ENCODE measurements around the gene PIGV.
A peak's percentile ranks its signal among the peaks of the same experiment; 100 is the strongest.

PIGV gene

DNA sequence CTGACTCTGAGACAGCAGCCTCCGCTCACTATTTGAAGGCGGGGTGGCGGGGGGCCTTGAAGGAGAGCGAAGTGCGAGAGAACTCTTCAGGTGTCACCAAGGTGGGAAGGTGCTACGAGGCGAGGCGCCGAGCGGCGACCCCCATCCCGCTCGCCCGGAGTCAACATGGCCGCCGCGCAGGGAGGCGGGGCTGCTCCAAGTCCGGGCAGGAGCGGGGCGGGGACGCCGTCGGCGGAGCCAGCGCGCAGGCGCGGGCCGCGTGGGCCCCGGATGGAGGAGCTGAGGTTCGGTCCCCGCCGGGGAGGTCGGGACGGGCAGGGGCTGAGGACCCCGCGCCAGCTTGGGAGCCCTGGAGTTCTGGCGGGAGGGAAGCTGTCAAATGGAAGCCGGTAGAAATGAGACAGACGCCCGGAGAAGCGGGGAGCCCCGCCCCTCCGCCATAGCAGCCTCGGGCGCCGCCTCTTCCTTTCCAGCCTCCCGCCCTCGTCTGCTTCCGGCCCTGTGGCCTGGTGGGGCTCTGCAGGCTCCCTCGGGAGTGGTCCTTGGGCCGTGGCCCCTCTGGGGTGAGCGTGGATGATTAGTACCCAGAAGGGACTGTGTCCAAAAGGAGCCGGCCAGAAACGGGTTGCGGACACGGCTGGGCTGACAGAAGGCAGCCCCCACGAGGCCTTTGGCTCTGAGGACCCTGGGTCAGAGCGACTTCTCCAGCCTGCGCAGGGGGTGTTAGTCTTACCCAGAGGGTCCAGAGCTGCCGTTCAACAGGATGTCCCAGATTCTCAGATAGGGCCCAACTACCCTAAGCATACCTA, at the start of gene PIGV:
TSS of gene PIGV (plus strand) at position 245 of the 809 bp plus-strand sequence. CDS start 2,866 bp downstream, outside the sequence.
- in situ Hi-C loops (cut with HindIII; ENCODE audit: low sequenced_read_pairs), result loop anchor here (5.0 kb wide), 3 partner anchors 76 to 186 kb away; no protein-coding TSS in a partner anchor
- DNase-seq (ENCODE audit: low read depth), result peak; percentile 38
- peak within 1 kb of the TSS; percentile 62 for H3K4me3 ChIP-seq (ENCODE audit: low read depth, low read length)
- TF ChIP-seq, protein P1, sequence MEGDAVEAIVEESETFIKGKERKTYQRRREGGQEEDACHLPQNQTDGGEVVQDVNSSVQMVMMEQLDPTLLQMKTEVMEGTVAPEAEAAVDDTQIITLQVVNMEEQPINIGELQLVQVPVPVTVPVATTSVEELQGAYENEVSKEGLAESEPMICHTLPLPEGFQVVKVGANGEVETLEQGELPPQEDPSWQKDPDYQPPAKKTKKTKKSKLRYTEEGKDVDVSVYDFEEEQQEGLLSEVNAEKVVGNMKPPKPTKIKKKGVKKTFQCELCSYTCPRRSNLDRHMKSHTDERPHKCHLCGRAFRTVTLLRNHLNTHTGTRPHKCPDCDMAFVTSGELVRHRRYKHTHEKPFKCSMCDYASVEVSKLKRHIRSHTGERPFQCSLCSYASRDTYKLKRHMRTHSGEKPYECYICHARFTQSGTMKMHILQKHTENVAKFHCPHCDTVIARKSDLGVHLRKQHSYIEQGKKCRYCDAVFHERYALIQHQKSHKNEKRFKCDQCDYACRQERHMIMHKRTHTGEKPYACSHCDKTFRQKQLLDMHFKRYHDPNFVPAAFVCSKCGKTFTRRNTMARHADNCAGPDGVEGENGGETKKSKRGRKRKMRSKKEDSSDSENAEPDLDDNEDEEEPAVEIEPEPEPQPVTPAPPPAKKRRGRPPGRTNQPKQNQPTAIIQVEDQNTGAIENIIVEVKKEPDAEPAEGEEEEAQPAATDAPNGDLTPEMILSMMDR (IDR thresholded peaks at IDR 0.05; ENCODE audit: low read depth, low read length, missing control alignments), result no peak

GRCh38 chr1:26739329-26739914, 48.3 kb upstream of the PIGV start:
- in situ Hi-C loops (cut with HindIII; ENCODE audit: low sequenced_read_pairs), result no loop called here
- DNase-seq (ENCODE audit: low read depth), result no peak
- no peak overlapping the region for H3K4me3 ChIP-seq (ENCODE audit: low read depth, low read length)
- TF ChIP-seq, protein P1 (IDR thresholded peaks at IDR 0.05; ENCODE audit: low read depth, low read length, missing control alignments), result no peak

GRCh38 chr1:26740023-26740634, 47.6 kb upstream of the PIGV start:
- DNase-seq (ENCODE audit: low read depth), result no peak
- TF ChIP-seq, protein P1 (IDR thresholded peaks at IDR 0.05; ENCODE audit: low read depth, low read length, missing control alignments), result no peak
- no peak overlapping the region for H3K4me3 ChIP-seq (ENCODE audit: low read depth, low read length)
- in situ Hi-C loops (cut with HindIII; ENCODE audit: low sequenced_read_pairs), result no loop called here

DNA sequence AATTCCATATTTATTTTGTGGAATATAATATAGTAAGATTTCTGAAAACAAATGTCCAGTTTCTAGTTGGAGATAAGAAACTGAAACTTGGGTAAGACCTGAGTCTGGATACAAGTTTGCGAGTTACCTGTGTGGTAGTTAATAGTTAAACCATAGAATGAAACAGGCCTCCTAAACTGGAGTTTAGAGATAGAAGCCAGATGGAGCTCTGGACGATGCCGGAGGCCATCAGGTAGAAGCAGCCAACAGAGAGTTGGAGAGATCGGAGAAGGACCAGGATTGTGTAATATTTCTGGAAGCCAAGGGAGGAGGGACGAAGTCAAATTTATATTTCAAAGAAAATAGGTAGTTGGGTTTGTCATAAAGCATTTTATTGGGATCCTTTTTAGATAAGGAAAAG, 46.8 kb upstream of the PIGV start:
- TF ChIP-seq, protein P1 (IDR thresholded peaks at IDR 0.05; ENCODE audit: low read depth, low read length, missing control alignments), result no peak
- no peak overlapping the region for H3K4me3 ChIP-seq (ENCODE audit: low read depth, low read length)
- DNase-seq (ENCODE audit: low read depth), result no peak
- in situ Hi-C loops (cut with HindIII; ENCODE audit: low sequenced_read_pairs), result no loop called here

- no peak overlapping the region for H3K4me3 ChIP-seq (ENCODE audit: low read depth, low read length)
- in situ Hi-C loops (cut with HindIII; ENCODE audit: low sequenced_read_pairs), result no loop called here
- DNase-seq (ENCODE audit: low read depth), result no peak
- TF ChIP-seq, protein P1 (IDR thresholded peaks at IDR 0.05; ENCODE audit: low read depth, low read length, missing control alignments), result no peak
Observed at GRCh38 chr1:26743426-26744059, 44.2 kb upstream of the PIGV start.
